Stimulated activated CD4-positive, alpha-beta T cell treated with anti-CD3 and anti-CD28 coated beads, Interleukin-1b, Interleukin-23, amount 100 ng/mL, for 4 hours (primary cell): ENCODE results near the gene RUVBL1.

Source experiments
- DNase-seq, 2 donors: peaks; one replicate each; pipeline ENCODE4 v3.0.0-alpha.2; 2020; ENCODE audit warnings: low read depth in 2 of 2

RUVBL1 gene

GRCh38 chr3:128083396-128083795 lies 40.2 kb downstream of the RUVBL1 start:
- no peak for DNase-seq

DNA sequence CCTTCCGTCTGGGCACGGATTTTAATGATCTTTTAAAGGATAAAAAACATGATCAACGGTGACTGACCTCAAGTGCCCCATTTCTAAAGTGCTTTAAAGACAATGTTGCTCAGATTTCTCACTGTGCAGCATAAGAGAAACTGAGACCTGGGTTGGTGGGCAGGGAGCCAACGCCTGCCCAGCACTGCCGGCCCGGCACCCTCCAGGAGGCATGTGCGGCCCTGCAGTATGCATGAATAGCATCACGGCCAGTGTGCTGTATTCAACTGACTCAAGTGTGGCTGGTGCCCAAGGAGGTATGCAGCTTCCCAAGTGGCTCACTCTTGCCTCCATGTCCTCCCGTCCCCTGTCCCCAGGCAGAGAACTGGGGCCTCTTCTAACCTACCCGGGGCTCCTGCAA lies 41.1 kb downstream of the RUVBL1 start:
- DNase-seq: no peak

GRCh38 chr3:128081846-128082245 lies 41.8 kb downstream of the RUVBL1 start:
- no peak for DNase-seq

GRCh38 chr3:128081226-128081625 lies 42.4 kb downstream of the RUVBL1 start:
- DNase-seq: no peak

GRCh38 chr3:128080323-128081080 lies 43.1 kb downstream of the RUVBL1 start:
- no peak for DNase-seq

GRCh38 chr3:128079823-128080222 lies 43.8 kb downstream of the RUVBL1 start:
- DNase-seq: no peak

DNA sequence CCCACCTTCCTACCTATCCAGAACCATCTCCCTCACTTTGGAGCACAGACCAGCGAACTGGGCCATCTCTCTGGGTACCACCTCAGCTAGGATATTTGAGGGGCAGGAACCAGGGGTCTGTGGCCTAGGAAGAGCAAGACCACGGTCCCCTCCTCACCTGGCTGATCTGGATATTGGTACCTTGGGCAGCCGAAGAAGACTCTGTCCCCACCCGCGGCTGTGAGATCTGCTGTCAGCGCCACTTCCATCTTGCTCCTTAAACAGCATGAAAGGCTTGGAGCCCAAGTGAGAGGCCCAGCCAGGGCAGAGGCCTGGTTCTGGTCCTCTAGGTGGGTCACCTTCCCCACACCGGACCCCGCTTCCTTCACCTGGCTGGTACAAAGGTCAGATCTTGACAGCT lies 44.7 kb downstream of the RUVBL1 start:
- no peak for DNase-seq

GRCh38 chr3:128078322-128078721 lies 45.3 kb downstream of the RUVBL1 start:
- DNase-seq: no peak

DNA sequence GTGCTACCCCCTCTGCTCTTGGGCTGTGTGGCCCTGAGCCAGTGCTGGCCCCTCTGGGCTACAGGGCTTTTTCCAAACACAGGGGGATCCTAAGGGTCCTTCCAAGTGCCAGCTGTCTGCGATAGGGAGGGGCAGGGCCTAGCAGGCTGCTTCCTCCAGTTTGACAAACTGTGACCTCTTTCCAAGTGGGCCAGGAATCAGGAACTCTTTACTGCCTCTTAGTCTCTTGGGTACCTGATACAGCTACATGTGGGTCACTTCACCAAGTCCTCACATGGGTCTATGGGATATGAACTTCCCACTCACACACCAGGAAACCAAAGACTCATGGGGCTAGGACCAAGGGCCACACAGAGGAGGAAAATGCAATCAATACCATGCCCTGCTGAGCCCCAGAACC lies 45.9 kb downstream of the RUVBL1 start:
- DNase-seq: no peak

DNA sequence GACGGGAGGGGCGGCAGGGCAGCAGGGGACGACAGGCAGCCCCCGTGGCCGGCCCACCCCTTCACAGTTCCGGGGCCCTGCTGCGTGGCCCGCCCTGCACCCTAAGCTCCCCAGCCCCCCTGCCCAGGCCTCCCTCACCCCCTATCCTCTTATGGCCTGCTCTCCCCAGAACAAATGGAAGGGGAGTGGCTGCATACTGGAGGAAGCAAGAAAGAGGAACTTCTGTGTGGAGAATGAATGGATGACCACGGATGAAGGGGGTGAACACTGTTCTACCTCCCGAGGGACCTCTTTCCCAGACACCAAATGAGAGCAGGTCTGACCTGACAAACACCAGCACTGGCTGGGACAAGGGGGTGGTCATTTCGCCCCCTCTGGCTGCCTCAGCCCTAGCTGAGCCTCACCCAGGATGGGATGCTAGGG lies 46.4 kb downstream of the RUVBL1 start:
- DNase-seq: no peak

DNA sequence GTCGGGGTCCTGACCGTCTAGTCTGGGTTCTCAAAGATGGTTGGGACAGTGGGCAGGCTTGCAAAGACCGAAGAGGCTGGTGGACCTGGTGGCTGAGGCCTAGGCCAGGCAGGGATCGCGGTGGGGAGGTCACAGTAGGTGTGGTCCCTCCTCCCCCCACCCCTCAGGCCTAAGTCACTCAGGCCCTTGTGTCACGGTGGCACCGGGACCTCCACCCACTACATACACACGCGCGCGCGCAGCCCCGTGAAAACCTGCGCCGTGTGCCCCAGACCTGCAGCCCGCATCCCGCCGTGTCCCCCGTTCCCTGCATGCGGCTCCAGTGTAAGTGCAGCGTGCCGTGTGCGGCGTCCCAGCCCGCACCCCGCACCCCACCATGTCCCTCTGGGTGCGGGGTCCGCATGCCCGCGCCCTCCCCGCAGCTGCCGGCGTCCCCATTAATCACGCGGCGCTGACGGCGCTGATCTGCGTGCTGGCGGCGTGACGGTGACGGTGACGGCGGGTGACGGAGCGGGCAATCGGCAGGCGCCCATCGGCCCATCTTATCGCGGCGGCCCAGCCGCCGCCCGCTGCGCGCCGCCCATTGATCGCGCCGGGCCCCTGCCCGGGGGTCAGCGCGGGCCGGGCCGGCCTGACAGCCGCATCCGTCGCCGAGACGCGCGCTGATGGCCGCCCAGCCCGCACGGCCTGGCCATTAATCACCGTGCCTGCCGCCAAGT lies 47.0 kb downstream of the RUVBL1 start:
- peak in 1 of 2 donors; percentile 38 for DNase-seq

DNA sequence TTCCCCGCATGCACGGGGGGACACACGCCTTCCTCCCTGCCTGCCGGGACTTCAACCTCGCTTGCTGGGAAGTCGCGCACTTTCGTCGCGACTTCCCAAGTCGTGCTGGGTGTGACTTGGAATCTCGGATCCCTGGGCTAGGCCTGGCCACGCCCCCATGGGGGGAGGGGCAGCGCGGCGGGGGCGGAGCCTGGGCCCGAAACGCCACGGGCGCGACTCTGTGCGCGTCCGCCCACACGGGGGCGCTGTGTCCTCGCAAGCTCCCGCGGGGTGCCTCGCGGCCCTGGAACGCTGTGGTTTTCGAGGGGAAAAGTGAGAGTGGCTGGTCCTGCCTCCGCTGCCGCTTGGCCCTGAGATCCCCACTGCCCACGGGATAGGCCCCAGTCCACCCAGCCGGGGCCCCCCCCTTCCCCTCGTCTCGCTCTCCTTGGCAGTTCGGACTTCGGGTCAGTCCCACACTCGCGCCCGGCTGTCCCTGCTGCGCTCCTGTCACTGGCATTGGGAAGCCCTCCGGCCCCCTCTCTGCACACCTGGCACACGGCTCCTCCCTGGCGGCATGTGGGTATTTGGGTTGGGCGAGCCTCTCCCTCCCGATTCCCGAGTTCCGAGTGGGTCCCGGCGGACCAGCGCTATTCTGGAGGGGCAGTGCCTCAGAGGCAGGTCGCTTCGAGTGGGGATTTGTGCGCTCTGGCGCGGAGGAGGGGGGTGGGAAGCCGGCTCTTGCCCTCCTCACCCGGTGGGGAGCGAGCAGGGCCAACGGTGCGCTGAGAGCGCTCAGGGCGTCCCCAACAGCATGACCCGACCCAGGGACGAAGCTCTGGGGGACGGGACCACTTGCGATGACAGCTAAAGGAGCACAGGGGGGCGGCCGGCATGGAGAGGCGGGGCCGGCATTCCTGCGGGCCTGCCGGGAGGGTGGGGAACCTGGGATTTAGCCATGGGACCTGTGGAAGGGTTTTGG lies 47.8 kb downstream of the RUVBL1 start:
- DNase-seq: peak; percentile 83 to 90

GRCh38 chr3:128074851-128075521 lies 48.6 kb downstream of the RUVBL1 start:
- no peak for DNase-seq

GRCh38 chr3:128073807-128074206 lies 49.8 kb downstream of the RUVBL1 start:
- DNase-seq: no peak

- DNase-seq: no peak
Measured at GRCh38 chr3:128073185-128073725, 50.4 kb downstream of the RUVBL1 start.

DNA sequence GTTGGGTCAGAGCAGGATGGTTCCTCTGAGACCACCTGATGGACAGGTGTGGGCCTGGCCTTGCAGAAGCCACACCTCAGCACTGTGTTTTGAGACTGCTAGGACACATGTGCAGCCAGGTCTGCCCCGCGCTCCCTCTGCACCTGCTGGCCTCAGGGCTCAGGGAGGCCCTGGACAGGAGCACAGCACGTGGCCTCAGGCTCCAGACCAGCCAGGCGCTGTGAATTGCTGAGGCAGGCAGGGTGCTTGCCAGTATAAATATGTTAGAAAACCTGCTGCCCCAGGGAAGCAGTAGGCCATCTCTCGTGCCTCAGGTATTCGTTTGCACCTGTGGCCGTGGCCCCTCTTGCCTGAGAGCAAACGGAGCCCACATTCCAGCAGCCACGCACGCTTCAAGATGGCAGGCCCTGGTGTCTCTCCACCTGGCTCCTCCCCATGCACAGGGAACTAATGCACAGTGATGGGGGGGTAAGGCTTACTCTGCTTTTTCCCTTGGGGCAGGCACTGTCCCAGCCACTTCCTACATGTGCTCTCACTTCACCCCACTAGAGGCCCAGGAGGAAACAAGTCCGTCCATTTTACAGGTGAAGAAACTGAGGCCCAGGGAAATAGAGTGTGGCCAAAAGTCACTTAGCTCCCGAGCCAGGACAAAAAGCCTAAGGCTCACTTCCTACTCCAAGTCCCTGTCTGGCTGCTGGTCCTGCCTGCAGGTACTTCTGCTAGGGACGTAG lies 51.0 kb downstream of the RUVBL1 start:
- no peak for DNase-seq

GRCh38 chr3:128071771-128072453 lies 51.7 kb downstream of the RUVBL1 start:
- DNase-seq: no peak

DNA sequence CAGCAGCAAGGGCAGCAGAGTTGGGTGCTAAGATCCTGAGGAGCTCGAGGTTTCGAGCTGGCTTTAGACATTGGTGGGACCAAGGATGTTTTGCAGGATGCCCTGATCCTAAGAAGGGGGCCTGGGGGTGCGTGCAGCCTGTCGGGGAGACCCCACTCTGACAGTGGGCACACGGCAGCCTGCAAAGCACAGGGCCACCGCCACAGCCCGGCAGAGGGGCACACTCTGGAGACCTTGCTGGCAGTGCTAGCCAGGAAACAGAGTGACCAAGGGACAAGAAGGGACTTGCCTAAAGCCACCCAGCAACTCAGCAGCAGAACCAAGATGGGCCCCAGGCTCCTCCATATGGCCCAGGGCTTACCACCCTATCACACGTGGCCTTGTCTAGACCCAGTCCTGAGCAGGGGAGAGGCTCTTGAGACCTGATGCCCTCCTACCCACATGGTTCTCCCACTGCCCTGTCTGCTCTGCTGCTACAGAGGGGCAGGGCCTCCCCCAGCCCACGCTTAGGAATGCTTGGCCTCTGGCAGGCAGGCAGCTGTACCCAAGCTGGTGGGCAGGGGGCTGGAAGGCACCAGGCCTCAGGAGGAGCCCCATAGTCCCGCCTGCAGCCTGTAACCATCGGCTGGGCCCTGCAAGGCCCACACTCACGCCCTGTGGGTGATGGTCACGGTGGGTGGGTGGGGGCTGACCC lies 52.6 kb downstream of the RUVBL1 start:
- no peak for DNase-seq

GRCh38 chr3:128069271-128069670 lies 54.3 kb downstream of the RUVBL1 start:
- DNase-seq: no peak
